ENCODE data around the gene CENPA.

The CENPA gene

GRCh38 chr2:26776195-26776800, 9.6 kb upstream of the CENPA start:
- Histone ChIP-seq H3K36me3 (peaks cover 74 to 90% (median 77%) of the 10 kb centered on the region in 11 experiments), H3K9ac (no peak overlapping the region; a peak in 1 of 22 replicates), H3K4me3 (no peak overlapping the region), H3K9me3 (replicated peaks in 1 of 11) (peaks cover 0 to 17% (median 0%) of the 10 kb centered on the region in 11 experiments; a peak in 8 of 22 replicates), H3K4me1 (peaks cover 18 to 33% (median 19%) of the 10 kb centered on the region in 10 experiments), H3K27me3 (no peaks in the 10 kb centered on the region), H3K4me2 (no peak overlapping the region), H4K20me1 (peaks cover 21 to 77% (median 54%) of the 10 kb centered on the region in 11 experiments; a peak in 21 of 22 replicates), H3K27ac (no peak overlapping the region)
- no peak for TF ChIP-seq Cebpa-rat (IDR thresholded peaks at IDR 0.05)

DNA sequence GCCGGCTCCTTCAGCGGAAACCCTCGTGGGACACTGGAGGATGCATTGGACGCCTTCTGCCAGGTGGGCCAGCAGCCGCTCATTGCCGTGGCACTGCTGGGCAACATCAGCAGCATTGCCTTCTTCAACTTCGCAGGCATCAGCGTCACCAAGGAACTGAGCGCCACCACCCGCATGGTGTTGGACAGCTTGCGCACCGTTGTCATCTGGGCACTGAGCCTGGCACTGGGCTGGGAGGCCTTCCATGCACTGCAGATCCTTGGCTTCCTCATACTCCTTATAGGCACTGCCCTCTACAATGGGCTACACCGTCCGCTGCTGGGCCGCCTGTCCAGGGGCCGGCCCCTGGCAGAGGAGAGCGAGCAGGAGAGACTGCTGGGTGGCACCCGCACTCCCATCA, 7.8 kb upstream of the CENPA start:
- TF ChIP-seq Cebpa-rat (IDR thresholded peaks at IDR 0.05): no peak
- Histone ChIP-seq H3K9ac (no peak overlapping the region), H3K9me3 (replicated peaks in 1 of 11) (peaks cover 0 to 17% (median 0%) of the 10 kb centered on the region in 11 experiments; a peak in 8 of 22 replicates), H3K36me3 (peaks cover 77 to 92% (median 79%) of the 10 kb centered on the region in 11 experiments), H3K27ac (no peak overlapping the region), H3K4me3 (no peak overlapping the region), H3K27me3 (no peaks in the 10 kb centered on the region), H3K4me1 (peaks cover 0 to 20% (median 1%) of the 10 kb centered on the region in 10 experiments; a peak in 16 of 20 replicates), H3K4me2 (no peak overlapping the region), H4K20me1 (peaks cover 6 to 59% (median 40%) of the 10 kb centered on the region in 11 experiments; a peak in 19 of 22 replicates)

DNA sequence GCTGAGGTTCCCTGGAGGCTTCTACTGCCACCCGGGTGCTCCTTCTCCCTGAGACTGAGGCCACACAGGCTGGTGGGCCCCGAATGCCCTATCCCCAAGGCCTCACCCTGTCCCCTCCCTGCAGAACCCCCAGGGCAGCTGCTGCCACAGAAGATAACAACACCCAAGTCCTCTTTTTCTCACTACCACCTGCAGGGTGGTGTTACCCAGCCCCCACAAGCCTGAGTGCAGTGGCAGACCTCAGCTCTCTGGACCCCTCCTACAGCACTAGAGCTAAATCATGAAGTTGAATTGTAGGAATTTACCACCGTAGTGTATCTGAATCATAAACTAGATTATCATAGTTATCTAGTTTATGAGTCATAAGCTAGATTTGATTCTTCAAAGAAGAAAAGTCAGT, 7.3 kb upstream of the CENPA start:
- H3K27me3 ChIP-seq: no peaks in the 10 kb centered on the region
- H3K4me3 ChIP-seq: no peak overlapping the region
- H3K4me1 ChIP-seq: peaks cover 0 to 17% (median 0%) of the 10 kb centered on the region in 10 experiments; a peak in 3 of 20 replicates
- no peak overlapping the region for H3K4me2 ChIP-seq
- H4K20me1 ChIP-seq: peaks cover 6 to 55% (median 36%) of the 10 kb centered on the region in 11 experiments; a peak in 18 of 22 replicates
- H3K36me3 ChIP-seq: peaks cover 77 to 91% (median 79%) of the 10 kb centered on the region in 11 experiments
- H3K27ac ChIP-seq: no peak overlapping the region
- H3K9ac ChIP-seq: no peak overlapping the region
- no peak for TF ChIP-seq Cebpa-rat (IDR thresholded peaks at IDR 0.05)
- peaks cover 0 to 17% (median 0%) of the 10 kb centered on the region in 11 experiments; a peak in 8 of 22 replicates for H3K9me3 ChIP-seq (replicated peaks in 1 of 11)

- Histone ChIP-seq H3K4me2 (no peak overlapping the region), H3K36me3 (peaks cover 60 to 73% (median 64%) of the 10 kb centered on the region in 11 experiments), H3K27ac (no peak overlapping the region), H3K27me3 (no peaks in the 10 kb centered on the region), H4K20me1 (peaks cover 0 to 37% (median 19%) of the 10 kb centered on the region in 11 experiments; a peak in 18 of 22 replicates), H3K9me3 (replicated peaks in 1 of 11) (peaks cover 0 to 17% (median 0%) of the 10 kb centered on the region in 11 experiments; a peak in 9 of 22 replicates), H3K9ac (no peak overlapping the region), H3K4me3 (no peak overlapping the region), H3K4me1 (peaks cover 6 to 18% (median 7%) of the 10 kb centered on the region in 10 experiments; a peak in 16 of 20 replicates)
- no peak for TF ChIP-seq Cebpa-rat (IDR thresholded peaks at IDR 0.05)
These were observed 5.6 kb upstream of the CENPA start for GRCh38 chr2:26780203-26780760.

- H3K4me2 ChIP-seq: no peak overlapping the region
- no peak for TF ChIP-seq Cebpa-rat (IDR thresholded peaks at IDR 0.05)
- H3K9ac ChIP-seq: no peak overlapping the region
These were observed 2.8 kb upstream of the CENPA start for GRCh38 chr2:26782876-26783704.

DNA sequence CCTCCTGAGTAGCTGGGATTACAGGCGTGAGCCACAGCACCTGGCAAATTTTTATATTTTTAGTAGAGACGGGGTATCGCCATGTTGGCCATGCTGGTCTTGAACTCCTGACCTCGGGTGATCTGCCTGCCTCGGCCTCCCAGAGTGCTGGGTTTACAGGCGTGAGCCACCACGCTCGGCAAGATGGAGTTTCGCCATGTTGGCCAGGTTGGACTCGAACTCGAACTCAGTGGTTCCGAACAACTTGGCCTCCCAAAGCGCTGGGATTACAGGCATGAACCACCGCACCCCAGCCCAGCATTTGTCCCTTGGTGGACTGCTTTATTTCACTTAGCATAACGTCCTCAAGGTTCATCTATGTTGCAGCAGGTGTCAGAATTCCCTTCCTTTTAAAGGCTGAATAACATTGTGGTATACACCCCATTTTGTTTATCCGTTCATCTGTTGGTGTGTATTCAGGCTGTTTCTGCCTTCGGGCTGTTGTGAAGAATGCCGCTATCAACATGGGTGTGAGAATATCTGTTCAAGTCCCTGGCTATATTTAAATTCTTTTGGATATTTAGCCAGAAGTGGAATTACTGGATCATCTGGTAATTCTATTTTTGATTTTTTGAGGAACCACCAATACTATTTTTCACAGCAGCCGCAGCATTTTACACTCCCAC, 1.2 kb upstream of the CENPA start:
- Histone ChIP-seq H3K27me3 (no peaks in the 10 kb centered on the region), H3K9me3 (replicated peaks in 1 of 11) (peaks cover 0 to 19% (median 8%) of the 10 kb centered on the region in 11 experiments; a peak in 15 of 22 replicates), H3K4me1 (peaks cover 26 to 51% (median 33%) of the 10 kb centered on the region in 10 experiments), H3K4me2 (peak overlapping the region; percentile 69 to 96 (median 83); a peak in 20 of 22 replicates), H3K36me3 (peaks cover 18 to 39% (median 35%) of the 10 kb centered on the region in 11 experiments), H3K27ac (peak overlapping the region in 5 of 11 experiments; percentile 48 to 94 (median 64); a peak in 8 of 22 replicates), H3K4me3 (peak overlapping the region; percentile 55 to 89 (median 80); a peak in 17 of 20 replicates), H3K9ac (peak overlapping the region in 9 of 11 experiments; percentile 64 to 93 (median 69); a peak in 13 of 22 replicates), H4K20me1 (peaks cover 0 to 16% (median 0%) of the 10 kb centered on the region in 11 experiments; a peak in 2 of 22 replicates)
- no peak for TF ChIP-seq Cebpa-rat (IDR thresholded peaks at IDR 0.05)

More at GRCh38 chr2:26782876-26783704, 2.8 kb upstream of the CENPA start:
- H3K9me3 ChIP-seq (replicated peaks in 1 of 11): peaks cover 0 to 17% (median 0%) of the 10 kb centered on the region in 11 experiments; a peak in 9 of 22 replicates
- no peak overlapping the region for H3K27ac ChIP-seq
- H3K4me1 ChIP-seq: peaks cover 22 to 37% (median 25%) of the 10 kb centered on the region in 10 experiments
- no peaks in the 10 kb centered on the region for H3K27me3 ChIP-seq
- H4K20me1 ChIP-seq: peaks cover 0 to 10% (median 3%) of the 10 kb centered on the region in 11 experiments; a peak in 5 of 22 replicates
- peaks cover 32 to 45% (median 38%) of the 10 kb centered on the region in 11 experiments for H3K36me3 ChIP-seq
- H3K4me3 ChIP-seq: no peak overlapping the region

DNA sequence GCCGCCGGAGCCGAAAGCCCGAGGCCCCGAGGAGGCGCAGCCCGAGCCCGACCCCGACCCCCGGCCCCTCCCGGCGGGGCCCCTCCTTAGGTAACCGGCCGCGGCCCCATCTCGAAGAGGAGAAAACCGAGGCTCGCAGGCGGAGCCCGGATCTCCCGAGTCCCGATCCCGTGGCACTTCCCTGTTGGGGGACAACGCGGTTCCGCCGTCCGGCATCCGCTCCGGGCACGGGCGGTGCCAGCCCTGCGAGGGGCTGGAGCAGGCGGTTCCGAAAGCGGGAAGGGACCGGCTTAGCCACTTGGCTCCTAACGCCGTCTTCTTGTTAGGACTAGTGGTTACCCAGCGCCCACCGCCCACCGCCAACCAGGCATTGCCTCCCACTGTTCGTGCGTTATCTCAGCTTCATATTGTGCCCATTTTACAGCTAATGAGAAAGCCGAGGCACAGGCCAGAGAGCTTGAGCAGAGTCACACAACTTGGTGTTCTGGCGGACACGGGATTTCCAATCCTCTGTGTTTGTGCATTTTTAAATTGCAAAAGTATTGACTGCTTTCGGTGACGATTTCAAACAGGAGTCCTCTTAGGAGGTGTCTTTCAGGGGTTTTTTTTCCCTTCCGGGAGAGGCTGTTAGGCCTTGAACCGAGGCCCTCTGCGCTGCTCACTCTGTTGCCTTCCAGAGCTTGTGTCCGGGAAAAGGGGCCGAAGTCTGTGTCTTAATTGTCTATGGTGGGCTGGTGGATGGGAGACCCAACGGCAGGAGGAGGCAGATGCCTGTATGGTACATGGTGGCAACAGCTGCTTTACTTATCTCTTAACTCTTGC, 562 bp downstream of the CENPA start:
- Histone ChIP-seq H3K9me3 (replicated peaks in 1 of 11) (peaks cover 9 to 25% (median 15%) of the 10 kb centered on the region in 11 experiments; a peak in 20 of 22 replicates), H4K20me1 (peaks cover 0 to 16% (median 2%) of the 10 kb centered on the region in 11 experiments; a peak in 6 of 22 replicates), H3K36me3 (peaks cover under 1 to 39% (median 35%) of the 10 kb centered on the region in 11 experiments), H3K4me2 (peak overlapping the region; percentile 73 to 94 (median 89)), H3K27ac (peak overlapping the region in 10 of 11 experiments; percentile 57 to 94 (median 86); a peak in 20 of 22 replicates), H3K9ac (peak overlapping the region; percentile 78 to 93 (median 89)), H3K27me3 (no peaks in the 10 kb centered on the region), H3K4me3 (peak overlapping the region; percentile 70 to 94 (median 82)), H3K4me1 (peaks cover 26 to 45% (median 33%) of the 10 kb centered on the region in 10 experiments)
- no peak for TF ChIP-seq Cebpa-rat (IDR thresholded peaks at IDR 0.05)
